Endodermal cell (in vitro differentiated cells): Measurements from ENCODE around the gene KLK14. TPM values are rescaled to one million over a fixed set of nuclear protein-coding genes. Genes with fewer than 3 reads are reported as not detected.

Experiments used
- DNase-seq: peaks from one replicate; pipeline ENCODE4 v3.0.0-alpha.2; 2017
- H3K27ac ChIP-seq: 2 replicates; pipeline ENCODE4 v1.5.1; 2013; ENCODE audit warnings: mild to moderate bottlenecking, low read depth, low read length, moderate library complexity
- H3K27me3 ChIP-seq: 2 replicates; pipeline ENCODE4 v1.6.1; 2013; ENCODE audit warnings: mild to moderate bottlenecking, low read length, moderate library complexity; ENCODE audit not compliant: insufficient read depth, control insufficient read depth, poor library complexity, severe bottlenecking
- H3K36me3 ChIP-seq: 2 replicates; pipeline ENCODE4 v1.7.0; 2013; ENCODE audit warnings: mild to moderate bottlenecking, low read length, moderate library complexity; ENCODE audit not compliant: control insufficient read depth, insufficient read depth
- H3K4me1 ChIP-seq: one replicate; pipeline ENCODE4 v1.7.0; 2013; ENCODE audit warnings: low read length; ENCODE audit not compliant: control insufficient read depth, insufficient read depth
- H3K4me3 ChIP-seq: 2 replicates; pipeline ENCODE4 v1.5.1; 2013; ENCODE audit warnings: mild to moderate bottlenecking, low read length, moderate library complexity
- H3K9ac ChIP-seq: 2 replicates; pipeline ENCODE4 v1.6.1; 2013; ENCODE audit warnings: mild to moderate bottlenecking, low read length, moderate library complexity; ENCODE audit not compliant: poor library complexity, severe bottlenecking; ENCODE audit errors: extremely low read depth
- H3K9me3 ChIP-seq: 2 replicates; pipeline ENCODE4 v1.6.1; 2013; ENCODE audit warnings: mild to moderate bottlenecking, low read length, moderate library complexity; ENCODE audit not compliant: control insufficient read depth
- H3K27ac Mint-ChIP-seq: 2 replicates; pipeline ENCODE4 v1.8.0; 2020; ENCODE audit warnings: mixed read lengths
- H3K27me3 Mint-ChIP-seq: 2 replicates; pipeline ENCODE4 v1.8.0; 2021; ENCODE audit warnings: mild to moderate bottlenecking, mixed read lengths; ENCODE audit not compliant: insufficient read depth
- H3K36me3 Mint-ChIP-seq: 2 replicates; pipeline ENCODE4 v1.8.0; 2020; ENCODE audit warnings: low read depth, mixed read lengths
- H3K4me1 Mint-ChIP-seq: 2 replicates; pipeline ENCODE4 v1.8.0; 2020; ENCODE audit warnings: mixed read lengths
- H3K4me3 Mint-ChIP-seq: 2 replicates; pipeline ENCODE4 v1.8.0; 2020; ENCODE audit warnings: mild to moderate bottlenecking, moderate library complexity, mixed read lengths
- H3K9me3 Mint-ChIP-seq: 2 replicates; pipeline ENCODE4 v1.8.0; 2020; ENCODE audit warnings: mild to moderate bottlenecking, mixed read lengths
- WGBS, 2 experiments: methylation state at CpG; one replicate each; pipeline versions ENCODE4 v1.1.5 to v1.1.7; 2013; ENCODE audit warnings: missing lambda C conversion rate in 2 of 2, mixed read lengths in 1 of 2; ENCODE audit not compliant: insufficient coverage in 1 of 2, insufficient read length in 1 of 2; 5-methylcytosine and 5-hydroxymethylcytosine counted together
- total RNA-seq, 2 donors: library from RNA; stranded (reverse); fragmentation: NEBNext Ultra II Directional in 1 of 2; extraction: Animal tissue kit (Norgen Biotek cat#: 25700) in 1 of 2; gene quantifications; 2 replicates in 1 of 2; 3 replicates in 1 of 2; pipeline ENCODE4 v1.2.1, GENCODE V29; 2021
- TF ChIP-seq, protein P1 (sequence below): fragments of 200-600 bp; sonication (generic); conservative IDR thresholded peaks from 2 replicates; pipeline ENCODE4 v1.5.0; 2021; ENCODE audit warnings: antibody characterized with exemption, mild to moderate bottlenecking

The KLK14 gene
- total RNA-seq, 2 donors from 2014 or later: 0.55 to 0.71 TPM

GRCh38 chr19:51108066-51108804 lies 25.5 kb upstream of the KLK14 start, which contains the start of gene CTU1:
TSS of gene CTU1 (minus strand) at chr19:51108409. CDS start at chr19:51104569, 3,840 bp downstream.
- H3K4me3 Mint-ChIP-seq: peak within 1 kb of the TSS; percentile 94
- H3K27me3 Mint-ChIP-seq: peaks cover 4% of the 10 kb centered on the region
- Histone ChIP-seq H3K4me3 (peak within 1 kb of the TSS; percentile 86), H3K27me3 (peaks cover 10% of the 10 kb centered on the region), H3K9ac (peak within 1 kb of the TSS; percentile 53), H3K36me3 (no peaks in the 10 kb centered on the region), H3K27ac (no peak within 1 kb of the TSS), H3K4me1 (no peaks in the 10 kb centered on the region), H3K9me3 (no peaks in the 10 kb centered on the region)
- peaks cover 10% of the 10 kb centered on the region for H3K36me3 Mint-ChIP-seq
- TF ChIP-seq, protein P1, sequence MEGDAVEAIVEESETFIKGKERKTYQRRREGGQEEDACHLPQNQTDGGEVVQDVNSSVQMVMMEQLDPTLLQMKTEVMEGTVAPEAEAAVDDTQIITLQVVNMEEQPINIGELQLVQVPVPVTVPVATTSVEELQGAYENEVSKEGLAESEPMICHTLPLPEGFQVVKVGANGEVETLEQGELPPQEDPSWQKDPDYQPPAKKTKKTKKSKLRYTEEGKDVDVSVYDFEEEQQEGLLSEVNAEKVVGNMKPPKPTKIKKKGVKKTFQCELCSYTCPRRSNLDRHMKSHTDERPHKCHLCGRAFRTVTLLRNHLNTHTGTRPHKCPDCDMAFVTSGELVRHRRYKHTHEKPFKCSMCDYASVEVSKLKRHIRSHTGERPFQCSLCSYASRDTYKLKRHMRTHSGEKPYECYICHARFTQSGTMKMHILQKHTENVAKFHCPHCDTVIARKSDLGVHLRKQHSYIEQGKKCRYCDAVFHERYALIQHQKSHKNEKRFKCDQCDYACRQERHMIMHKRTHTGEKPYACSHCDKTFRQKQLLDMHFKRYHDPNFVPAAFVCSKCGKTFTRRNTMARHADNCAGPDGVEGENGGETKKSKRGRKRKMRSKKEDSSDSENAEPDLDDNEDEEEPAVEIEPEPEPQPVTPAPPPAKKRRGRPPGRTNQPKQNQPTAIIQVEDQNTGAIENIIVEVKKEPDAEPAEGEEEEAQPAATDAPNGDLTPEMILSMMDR: no peak
- DNase-seq: peak; percentile 99
- H3K4me1 Mint-ChIP-seq: peaks cover 11% of the 10 kb centered on the region
- H3K27ac Mint-ChIP-seq: peak within 1 kb of the TSS; percentile 96
- WGBS, 2 experiments: 0% methylated on average over 4 to 43 of the region's 43 CpGs
- H3K9me3 Mint-ChIP-seq: no peaks in the 10 kb centered on the region

GRCh38 chr19:51107406-51108065 lies 24.8 kb upstream of the KLK14 start:
- TF ChIP-seq, protein P1: no peak
- Mint-ChIP-seq H3K4me1 (peaks cover 11% of the 10 kb centered on the region), H3K4me3 (peak overlapping the region; percentile 94), H3K36me3 (peaks cover 16% of the 10 kb centered on the region), H3K27ac (peak overlapping the region; percentile 96), H3K9me3 (no peaks in the 10 kb centered on the region), H3K27me3 (peaks cover 4% of the 10 kb centered on the region)
- no peak overlapping the region for H3K27ac ChIP-seq
- DNase-seq: no peak
- WGBS, 2 experiments: 23 to 28% methylated on average over 13 to 18 of the region's 18 CpGs
- H3K4me3 ChIP-seq: peak overlapping the region; percentile 86
- peaks cover 5% of the 10 kb centered on the region for H3K36me3 ChIP-seq
- peaks cover 4% of the 10 kb centered on the region for H3K27me3 ChIP-seq
- H3K9ac ChIP-seq: peak overlapping the region; percentile 53
- H3K9me3 ChIP-seq: no peaks in the 10 kb centered on the region
- no peaks in the 10 kb centered on the region for H3K4me1 ChIP-seq

GRCh38 chr19:51103926-51104341 lies 21.2 kb upstream of the KLK14 start:
- Mint-ChIP-seq H3K4me3 (peak overlapping the region; percentile 30), H3K4me1 (peaks cover 24% of the 10 kb centered on the region), H3K36me3 (peaks cover 20% of the 10 kb centered on the region), H3K27me3 (no peaks in the 10 kb centered on the region), H3K9me3 (no peaks in the 10 kb centered on the region), H3K27ac (no peak overlapping the region)
- WGBS, 2 experiments: 97% methylated on average over 42 to 49 of the region's 49 CpGs
- no peaks in the 10 kb centered on the region for H3K9me3 ChIP-seq
- no peak overlapping the region for H3K27ac ChIP-seq
- no peaks in the 10 kb centered on the region for H3K4me1 ChIP-seq
- TF ChIP-seq, protein P1: no peak
- peaks cover 9% of the 10 kb centered on the region for H3K36me3 ChIP-seq
- H3K27me3 ChIP-seq: no peaks in the 10 kb centered on the region
- no peak overlapping the region for H3K4me3 ChIP-seq
- no peak for DNase-seq
- no peak overlapping the region for H3K9ac ChIP-seq
